Activated CD8-positive, alpha-beta memory T cell treated with anti-CD3 and anti-CD28 coated beads for 36 hours (primary cell): ENCODE results near the gene UBAP1. TPM values are rescaled to one million over a fixed set of nuclear protein-coding genes. Genes with fewer than 3 reads are reported as not detected.
"Not testable (repeated sequence)": the region's sequence is repeated elsewhere in the genome, so short reads cannot be mapped to it uniquely, and the experiment has no call there.

Experiments used
- CTCF ChIA-PET: fragments of 350-600 bp; sonication (Branson Sonifier 250); formaldehyde crosslinking; loops from one replicate; lab custom pipeline; 2021; ENCODE audit warnings: antibody characterized with exemption; lab: Charles Lee
- POLR2A ChIA-PET: fragments of 350-600 bp; sonication (Branson Sonifier 250); formaldehyde crosslinking; loops from one replicate; lab custom pipeline; 2021; ENCODE audit warnings: antibody characterized with exemption; lab: Charles Lee
- total RNA-seq, 2 experiments: library from RNA; stranded (reverse); gene quantifications; one replicate each; pipeline ENCODE4 v1.2.3, GENCODE V29; 2021

Gene UBAP1
- total RNA-seq, 2 experiments from 2014 or later = 35.7 to 35.9 TPM

- ChIA-PET POLR2A (no interaction called here), CTCF (no interaction called here)
Measured at GRCh38 chr9:34176089-34176488, 2.8 kb upstream of the UBAP1 start.

- ChIA-PET CTCF (interaction anchor here (0.6 to 0.7 kb wide), 4 partner anchors 19 to 52 kb away, joined by 3 to 5 read pairs (median 4); no protein-coding TSS in a partner anchor), POLR2A (interaction anchor here (0.5 to 1.2 kb wide), 4 partner anchors 10 to 167 kb away, joined by 3 to 7 read pairs (median 4); no protein-coding TSS in a partner anchor)
Measured at GRCh38 chr9:34177593-34178435, 1.0 kb upstream of the UBAP1 start.

- CTCF ChIA-PET = interaction anchor here (0.7 kb wide), 1 partner anchor 70 kb away, joined by 3 read pairs; no protein-coding TSS in a partner anchor
- POLR2A ChIA-PET = interaction anchor here (0.5 to 1.2 kb wide), 4 partner anchors 54 to 114 kb away, joined by 3 to 7 read pairs (median 4); no protein-coding TSS in a partner anchor
Measured at GRCh38 chr9:34179213-34180136, 632 bp downstream of the UBAP1 start.

DNA sequence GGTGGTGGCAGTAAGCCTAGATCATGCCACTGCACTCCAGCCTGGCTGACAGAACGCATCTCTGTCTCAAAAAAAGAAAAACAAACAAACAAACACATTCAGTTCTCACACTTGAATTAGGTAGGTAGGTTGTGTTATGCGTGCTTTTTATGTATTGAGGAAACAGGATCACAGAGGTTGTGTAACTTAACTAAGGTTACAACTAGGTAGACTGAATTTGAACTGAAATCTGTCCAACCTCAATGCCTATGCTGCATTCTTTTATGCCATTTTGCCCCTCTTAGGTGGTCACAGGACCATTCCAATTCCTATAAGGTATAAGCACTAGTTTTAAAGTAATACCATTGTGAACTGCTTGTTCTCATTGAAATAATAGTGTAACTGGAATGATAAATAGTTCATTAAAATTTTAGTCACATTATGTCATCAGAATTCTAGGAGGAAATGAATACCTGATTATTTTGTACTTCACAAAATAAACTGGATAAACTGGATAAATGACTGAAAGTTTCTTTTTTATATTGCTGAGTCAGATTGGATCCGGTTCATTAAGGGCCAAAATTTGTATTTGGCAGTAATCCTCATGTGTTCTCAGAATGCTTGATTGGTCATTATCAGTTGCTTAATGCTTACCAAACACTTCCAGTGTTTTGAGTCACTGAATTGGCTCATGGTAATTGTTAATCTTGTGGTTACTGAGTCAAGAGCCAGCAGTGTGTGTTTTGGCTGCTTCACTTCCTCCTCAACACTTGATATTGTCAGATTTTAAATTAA is 7.1 kb downstream of the UBAP1 start:
- POLR2A ChIA-PET = no interaction called here

GRCh38 chr9:34187891-34188240 is 9.0 kb downstream of the UBAP1 start:
- CTCF ChIA-PET = no interaction called here
- POLR2A ChIA-PET = interaction anchor here (0.6 kb wide), 1 partner anchor 171 kb away, joined by 5 read pairs; no protein-coding TSS in a partner anchor

More for the DNA sequence above, 7.1 kb downstream of the UBAP1 start:
- CTCF ChIA-PET = no interaction called here

DNA sequence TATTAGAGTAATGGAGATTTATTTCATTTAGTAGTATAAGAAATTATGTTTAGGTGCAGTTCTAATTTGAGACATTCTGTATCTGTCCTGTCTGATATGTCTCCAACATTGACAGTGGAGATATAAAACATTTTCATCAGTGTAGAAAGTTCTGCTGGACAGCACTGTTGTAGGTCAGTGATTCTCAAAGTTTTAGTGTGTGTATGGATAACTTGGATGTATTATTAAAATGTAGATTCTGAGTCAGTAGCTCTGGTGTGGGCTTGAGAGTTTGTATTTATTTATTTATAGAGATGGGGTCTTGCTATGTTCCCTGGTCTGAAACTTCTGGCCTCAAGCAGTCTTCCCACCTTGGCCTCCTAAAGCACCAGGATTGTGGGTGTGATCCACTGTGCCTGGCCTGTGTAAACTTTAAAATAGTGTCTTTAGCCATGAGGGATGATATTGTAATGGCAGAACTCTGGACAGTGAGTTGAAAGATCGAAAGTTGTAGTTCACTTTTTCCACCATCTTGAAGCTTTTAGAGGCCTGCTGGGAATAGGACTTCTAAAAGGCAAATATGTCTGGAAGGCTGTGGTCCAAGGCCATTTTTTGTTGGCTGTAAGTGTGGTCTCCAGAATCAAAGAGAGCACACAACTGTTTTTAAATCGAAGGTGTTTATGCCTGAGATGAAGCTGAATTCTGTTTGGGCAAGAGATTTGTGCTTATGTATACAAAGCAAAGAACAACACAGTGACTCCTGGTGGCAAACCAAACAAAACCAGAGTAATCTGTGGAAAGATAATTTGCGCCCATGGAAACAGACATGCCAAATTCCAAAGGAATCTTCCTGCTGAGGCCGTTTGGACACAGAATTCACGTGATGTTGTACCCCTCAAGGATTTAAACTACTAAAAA is 12.4 kb downstream of the UBAP1 start:
- POLR2A ChIA-PET = no interaction called here
- CTCF ChIA-PET = interaction anchor here (0.7 kb wide), 1 partner anchor 11 kb away, joined by 4 read pairs; no protein-coding TSS in a partner anchor

- POLR2A ChIA-PET = no interaction called here
- CTCF ChIA-PET = no interaction called here
Measured at GRCh38 chr9:34195143-34195542, 16.3 kb downstream of the UBAP1 start.

DNA sequence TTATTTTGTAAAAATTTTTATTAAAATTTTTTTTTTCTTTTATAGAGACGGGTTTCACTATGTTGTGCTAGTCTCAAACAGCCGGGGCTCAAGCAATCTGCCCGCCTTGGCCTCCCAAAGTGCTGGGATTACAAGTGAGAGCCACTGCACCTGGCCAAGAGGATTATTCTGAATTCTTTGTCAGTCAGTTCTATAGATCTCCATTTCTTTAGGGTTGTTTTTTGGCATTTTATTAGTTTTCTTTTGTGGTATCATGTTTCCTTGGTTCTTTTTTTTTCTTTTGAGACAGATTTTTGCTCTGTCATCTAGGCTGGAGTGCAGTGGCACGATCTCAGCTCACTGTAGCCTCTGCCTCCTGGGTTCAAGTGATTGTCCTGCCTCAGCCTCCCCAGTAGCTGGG is 18.4 kb downstream of the UBAP1 start:
- POLR2A ChIA-PET, CTCF ChIA-PET: not testable (repeated sequence)

DNA sequence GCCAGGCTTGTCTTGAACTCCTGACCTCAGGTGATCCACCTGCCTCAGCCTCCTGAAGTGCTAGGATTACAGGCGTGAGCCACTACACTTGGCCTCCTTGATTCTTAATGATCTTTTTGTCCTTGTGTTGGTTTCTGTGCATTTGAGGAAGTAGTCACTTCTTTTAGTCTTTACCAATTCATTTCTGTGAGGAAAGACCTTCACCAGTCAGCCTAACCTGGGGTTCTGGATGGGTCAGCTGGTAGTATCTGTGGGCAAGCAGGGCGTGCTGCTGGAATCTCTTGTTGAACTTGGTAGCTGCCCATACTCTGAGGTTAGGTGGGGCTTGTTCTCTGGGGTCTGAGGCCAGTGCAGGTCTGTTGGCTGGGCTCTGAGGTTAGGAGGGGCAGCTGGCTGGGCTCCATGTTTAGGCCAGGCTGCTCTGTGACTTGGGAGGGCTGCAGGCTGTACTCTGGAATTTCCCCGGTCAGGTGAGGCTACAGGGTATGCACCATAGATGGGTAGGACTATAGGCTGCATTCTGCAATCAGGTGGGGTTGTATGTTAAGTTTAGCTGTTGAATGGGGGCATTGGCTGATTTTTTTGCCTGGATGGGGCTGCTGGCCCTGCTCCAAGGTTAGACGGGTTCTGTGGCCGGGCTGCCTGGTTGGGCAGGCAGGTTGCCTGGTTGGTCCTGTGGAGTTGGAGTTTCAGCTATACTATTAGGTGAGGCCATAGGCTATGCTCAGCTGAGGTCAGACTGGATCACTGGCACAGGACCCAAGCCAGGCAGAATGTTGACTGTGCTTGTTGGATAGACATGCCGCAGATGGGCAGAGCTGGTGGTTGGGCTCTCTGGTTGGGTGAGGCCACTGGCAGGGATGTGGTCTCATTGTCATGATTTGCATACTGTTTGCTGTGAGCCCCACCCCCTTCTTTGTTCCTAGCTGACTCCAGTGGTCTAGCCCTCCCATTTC is 19.2 kb downstream of the UBAP1 start:
- CTCF ChIA-PET = no interaction called here
- POLR2A ChIA-PET = interaction anchor here (0.6 kb wide), 1 partner anchor 18 kb away, joined by 3 read pairs; no protein-coding TSS in a partner anchor

- ChIA-PET POLR2A (no interaction called here), CTCF (no interaction called here)
Measured at GRCh38 chr9:34200092-34200491, 21.2 kb downstream of the UBAP1 start.

DNA sequence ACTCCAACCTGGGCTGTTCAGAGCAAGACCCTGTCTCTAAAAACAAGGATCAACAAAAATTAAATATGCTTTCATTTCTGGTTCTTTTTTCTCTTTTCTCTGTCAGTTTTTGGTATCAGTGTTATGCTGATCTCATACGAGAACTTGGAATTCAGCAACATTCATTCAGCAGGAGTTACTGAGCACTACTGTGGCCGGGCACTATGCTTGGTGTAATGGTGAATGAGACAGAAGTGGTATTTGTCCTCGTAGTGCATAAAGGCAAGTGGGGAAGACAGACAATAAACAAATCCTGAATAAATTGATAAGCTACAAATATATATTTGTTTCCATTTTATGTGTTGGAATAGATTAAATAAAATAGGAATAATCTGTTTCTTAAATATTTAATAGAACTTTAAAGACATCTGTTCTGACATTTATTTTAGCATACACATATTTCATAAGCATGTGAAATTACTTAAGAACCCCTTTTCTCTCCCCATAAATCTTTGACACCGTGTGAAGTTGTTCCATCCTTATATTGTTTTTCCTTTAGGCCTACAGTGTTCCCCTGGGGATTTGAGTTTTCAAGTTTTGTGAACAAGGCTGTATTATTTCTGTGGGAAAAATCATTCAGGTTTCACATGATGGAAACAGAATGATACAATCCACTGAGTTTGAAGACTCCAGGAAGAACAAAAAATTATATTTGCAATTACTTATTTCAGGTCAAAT is 24.6 kb downstream of the UBAP1 start:
- CTCF ChIA-PET = no interaction called here
- POLR2A ChIA-PET = no interaction called here

DNA sequence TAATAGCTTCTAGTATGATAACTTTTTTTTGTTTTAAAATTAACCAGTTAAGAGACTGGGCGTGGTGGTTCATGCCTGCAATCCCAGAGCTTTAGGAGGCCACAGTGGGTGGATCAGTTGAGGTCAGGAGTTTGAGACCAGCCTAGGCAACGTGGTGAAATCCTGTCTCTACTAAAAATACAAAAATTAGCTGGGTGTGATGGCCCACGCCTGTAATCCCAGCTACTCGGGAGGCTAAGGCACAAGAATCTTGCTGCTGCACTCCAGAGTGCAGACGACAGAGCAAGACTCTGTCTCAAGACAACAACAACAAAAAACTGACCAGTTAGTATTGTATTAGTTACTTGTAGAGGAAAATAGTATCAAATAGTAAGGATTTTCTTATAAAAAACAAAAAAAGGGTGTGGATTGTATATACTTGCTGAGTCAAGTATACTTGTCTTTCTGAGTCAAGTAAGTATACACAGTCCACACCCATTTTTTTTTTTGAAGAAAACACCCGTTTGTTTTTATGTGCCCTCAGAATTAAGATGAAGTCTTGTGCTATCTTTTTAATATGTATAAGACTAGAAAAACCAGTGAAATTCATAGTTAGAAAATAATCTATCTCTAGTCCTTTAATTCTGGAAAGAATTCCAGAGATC is 25.3 kb downstream of the UBAP1 start:
- ChIA-PET POLR2A (no interaction called here), CTCF (no interaction called here)

DNA sequence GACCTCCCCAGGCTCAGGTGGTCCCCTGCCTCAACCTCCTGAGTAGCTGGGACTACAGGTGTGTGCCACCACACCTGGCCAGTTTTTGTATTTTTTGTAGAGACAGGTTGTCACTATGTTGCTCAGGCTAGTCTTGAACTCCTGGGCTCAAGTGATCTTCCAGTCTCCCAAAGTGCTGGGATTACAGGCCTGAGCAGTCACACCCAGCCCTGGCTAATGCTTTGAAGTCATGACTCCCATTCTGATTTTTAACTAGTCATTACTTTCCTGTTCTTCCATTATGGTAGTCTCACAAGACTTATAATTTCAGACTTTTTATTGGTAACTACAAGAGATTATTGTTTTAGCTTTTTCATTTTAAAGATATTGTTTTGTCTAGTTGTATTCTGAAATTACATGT is 26.3 kb downstream of the UBAP1 start:
- ChIA-PET POLR2A (no interaction called here), CTCF (interaction anchor here (0.6 kb wide), 1 partner anchor 80 kb away, joined by 5 read pairs; no protein-coding TSS in a partner anchor)

DNA sequence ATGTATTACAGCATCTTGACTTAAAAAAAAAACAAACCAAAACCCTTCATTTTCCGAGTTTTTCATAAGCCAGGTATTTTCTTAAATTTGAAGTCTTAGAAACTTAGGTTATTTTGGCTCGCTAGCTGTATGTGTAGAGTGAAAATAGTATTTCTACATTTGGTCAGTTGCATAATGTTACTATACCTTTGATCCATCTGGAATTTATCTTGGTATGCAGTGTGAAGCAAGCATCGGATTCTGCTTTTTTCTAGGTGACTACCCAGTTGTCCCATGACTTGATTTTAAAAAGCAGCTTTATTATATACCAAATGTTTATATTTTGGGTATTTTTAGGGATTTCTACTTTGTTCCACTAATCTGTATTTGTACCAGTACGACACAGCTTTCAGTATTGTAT is 27.7 kb downstream of the UBAP1 start:
- CTCF ChIA-PET = no interaction called here
- POLR2A ChIA-PET = no interaction called here

DNA sequence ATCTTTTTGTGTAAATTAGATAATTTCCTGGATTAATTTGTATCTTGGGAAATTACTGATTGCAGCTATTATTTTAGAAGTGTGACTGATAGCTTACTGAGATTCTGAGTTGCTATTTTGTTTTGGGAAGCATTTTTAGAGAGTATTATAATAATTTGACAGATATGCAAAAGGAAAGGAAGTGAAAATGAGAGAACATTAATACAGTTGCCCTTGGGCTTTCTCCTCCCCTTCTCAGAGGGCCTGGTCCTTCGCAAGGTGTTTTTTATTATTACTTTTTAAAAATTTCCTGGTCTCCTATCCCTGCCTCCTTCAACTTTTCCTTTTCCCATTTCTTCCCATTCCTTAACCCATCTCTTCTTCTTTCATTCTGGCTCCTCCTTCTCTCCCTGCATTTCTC is 32.6 kb downstream of the UBAP1 start:
- POLR2A ChIA-PET = no interaction called here
- CTCF ChIA-PET = interaction anchor here (0.8 to 1.2 kb wide), 3 partner anchors 10 to 47 kb away, joined by 3 read pairs; no protein-coding TSS in a partner anchor
